ENCODE data around the gene MKNK1. TPM values are rescaled to one million over a fixed set of nuclear protein-coding genes. Genes with fewer than 3 reads are reported as not detected.

The MKNK1 gene
- total RNA-seq, 1 experiment from 2014 or later: 40.1 TPM

DNA sequence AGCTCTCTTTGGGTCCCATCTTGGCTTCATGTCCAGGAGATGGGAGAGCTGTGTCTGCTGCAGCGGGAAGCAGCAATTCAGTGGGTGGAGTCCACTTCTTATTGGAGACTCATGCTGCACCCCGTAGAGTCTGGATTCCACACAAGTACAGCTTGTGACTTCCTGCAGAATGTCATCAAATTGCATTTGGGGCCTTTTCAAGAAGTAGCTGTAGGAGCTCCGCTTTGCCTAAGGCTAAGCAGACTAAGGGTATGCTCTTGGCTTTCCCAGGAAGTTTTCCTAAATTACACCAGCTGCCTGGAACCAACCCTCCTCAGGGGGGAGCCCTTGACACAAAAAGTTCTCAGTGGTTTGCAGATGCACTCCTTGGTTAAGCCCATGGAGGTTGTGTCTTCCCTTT, 18.3 kb upstream of the MKNK1 start:
- TF ChIP-seq CTCF (IDR thresholded peaks at IDR 0.05) (no peak; the same call in 1 of the 2 replicates), TCF7L2 (IDR thresholded peaks at IDR 0.05; ENCODE audit: low read depth, low read length) (no peak), SIN3A (IDR thresholded peaks at IDR 0.05; ENCODE audit: borderline replicate concordance, insufficient read depth, low read depth, low read length) (no peak), POLR2AphosphoS5 (IDR thresholded peaks at IDR 0.05; ENCODE audit: low read depth, low read length) (no peak)
- TF ChIP-seq, protein P1, sequence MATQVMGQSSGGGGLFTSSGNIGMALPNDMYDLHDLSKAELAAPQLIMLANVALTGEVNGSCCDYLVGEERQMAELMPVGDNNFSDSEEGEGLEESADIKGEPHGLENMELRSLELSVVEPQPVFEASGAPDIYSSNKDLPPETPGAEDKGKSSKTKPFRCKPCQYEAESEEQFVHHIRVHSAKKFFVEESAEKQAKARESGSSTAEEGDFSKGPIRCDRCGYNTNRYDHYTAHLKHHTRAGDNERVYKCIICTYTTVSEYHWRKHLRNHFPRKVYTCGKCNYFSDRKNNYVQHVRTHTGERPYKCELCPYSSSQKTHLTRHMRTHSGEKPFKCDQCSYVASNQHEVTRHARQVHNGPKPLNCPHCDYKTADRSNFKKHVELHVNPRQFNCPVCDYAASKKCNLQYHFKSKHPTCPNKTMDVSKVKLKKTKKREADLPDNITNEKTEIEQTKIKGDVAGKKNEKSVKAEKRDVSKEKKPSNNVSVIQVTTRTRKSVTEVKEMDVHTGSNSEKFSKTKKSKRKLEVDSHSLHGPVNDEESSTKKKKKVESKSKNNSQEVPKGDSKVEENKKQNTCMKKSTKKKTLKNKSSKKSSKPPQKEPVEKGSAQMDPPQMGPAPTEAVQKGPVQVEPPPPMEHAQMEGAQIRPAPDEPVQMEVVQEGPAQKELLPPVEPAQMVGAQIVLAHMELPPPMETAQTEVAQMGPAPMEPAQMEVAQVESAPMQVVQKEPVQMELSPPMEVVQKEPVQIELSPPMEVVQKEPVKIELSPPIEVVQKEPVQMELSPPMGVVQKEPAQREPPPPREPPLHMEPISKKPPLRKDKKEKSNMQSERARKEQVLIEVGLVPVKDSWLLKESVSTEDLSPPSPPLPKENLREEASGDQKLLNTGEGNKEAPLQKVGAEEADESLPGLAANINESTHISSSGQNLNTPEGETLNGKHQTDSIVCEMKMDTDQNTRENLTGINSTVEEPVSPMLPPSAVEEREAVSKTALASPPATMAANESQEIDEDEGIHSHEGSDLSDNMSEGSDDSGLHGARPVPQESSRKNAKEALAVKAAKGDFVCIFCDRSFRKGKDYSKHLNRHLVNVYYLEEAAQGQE (IDR thresholded peaks at IDR 0.05; ENCODE audit: insufficient read depth in 1 of 2, low read depth in 2 of 2, low read length in 1 of 2): no peak
- ChIA-PET POLR2A (no interaction called here), CTCF (no interaction called here)
- DNase-seq (ENCODE audit: low read depth, low spot score): no peak
- Histone ChIP-seq H3K4me1 (ENCODE audit: control insufficient read depth, insufficient read depth, low read length) (peaks cover 7% of the 10 kb centered on the region; the same call in 1 of the 2 replicates), H3K9me3 (ENCODE audit: control insufficient read depth, insufficient read depth, low read depth, low read length) (no peaks in the 10 kb centered on the region), H3K27me3 (ENCODE audit: control insufficient read depth, insufficient read depth, low read length) (no peaks in the 10 kb centered on the region), H3K27ac (ENCODE audit: low read length) (no peak overlapping the region), H3K4me3 (ENCODE audit: low read depth in 2 of 2, low read length in 2 of 2) (no peak overlapping the region), H3K36me3 (ENCODE audit: control insufficient read depth, insufficient read depth, low read length) (no peaks in the 10 kb centered on the region)
- ATAC-seq: peak; percentile 64
- intact Hi-C loops (cut with micrococcal nuclease; ENCODE audit: unreplicated experiment) (loop anchor here (2.0 kb wide), 1 partner anchor 102 kb away; no protein-coding TSS in a partner anchor), in situ Hi-C loops (cut with HindIII; ENCODE audit: low pct_unique_long_range_greater_than_20kb, low sequenced_read_pairs) (no loop called here)
- no TSS peak for BruUV-seq (replicated peaks)

GRCh38 chr1:46621930-46622329, 17.9 kb upstream of the MKNK1 start:
- BruUV-seq (replicated peaks): no TSS peak
- CTCF ChIA-PET: no interaction called here
- no peak for ATAC-seq
- POLR2A ChIA-PET: no interaction called here
- Histone ChIP-seq H3K4me1 (ENCODE audit: control insufficient read depth, insufficient read depth, low read length) (peaks cover 7% of the 10 kb centered on the region; the same call in 1 of the 2 replicates), H3K27ac (ENCODE audit: low read length) (no peak overlapping the region), H3K4me3 (ENCODE audit: low read depth in 2 of 2, low read length in 2 of 2) (no peak overlapping the region), H3K27me3 (ENCODE audit: control insufficient read depth, insufficient read depth, low read length) (no peaks in the 10 kb centered on the region), H3K36me3 (ENCODE audit: control insufficient read depth, insufficient read depth, low read length) (no peaks in the 10 kb centered on the region), H3K9me3 (ENCODE audit: control insufficient read depth, insufficient read depth, low read depth, low read length) (no peaks in the 10 kb centered on the region)
- in situ Hi-C loops (cut with HindIII; ENCODE audit: low pct_unique_long_range_greater_than_20kb, low sequenced_read_pairs): no loop called here
- DNase-seq (ENCODE audit: low read depth, low spot score): no peak
- intact Hi-C loops (cut with micrococcal nuclease; ENCODE audit: unreplicated experiment): loop anchor here (2.0 kb wide), 1 partner anchor 103 kb away; no protein-coding TSS in a partner anchor
- TF ChIP-seq TCF7L2 (IDR thresholded peaks at IDR 0.05; ENCODE audit: low read depth, low read length): no peak
- TF ChIP-seq, protein P1 (IDR thresholded peaks at IDR 0.05; ENCODE audit: insufficient read depth in 1 of 2, low read depth in 2 of 2, low read length in 1 of 2): no peak
- no peak for TF ChIP-seq POLR2AphosphoS5 (IDR thresholded peaks at IDR 0.05; ENCODE audit: low read depth, low read length)
- TF ChIP-seq SIN3A (IDR thresholded peaks at IDR 0.05; ENCODE audit: borderline replicate concordance, insufficient read depth, low read depth, low read length): no peak
- TF ChIP-seq CTCF (IDR thresholded peaks at IDR 0.05): no peak
